ENCODE results near the gene PRKCH.

Gene PRKCH

DNA sequence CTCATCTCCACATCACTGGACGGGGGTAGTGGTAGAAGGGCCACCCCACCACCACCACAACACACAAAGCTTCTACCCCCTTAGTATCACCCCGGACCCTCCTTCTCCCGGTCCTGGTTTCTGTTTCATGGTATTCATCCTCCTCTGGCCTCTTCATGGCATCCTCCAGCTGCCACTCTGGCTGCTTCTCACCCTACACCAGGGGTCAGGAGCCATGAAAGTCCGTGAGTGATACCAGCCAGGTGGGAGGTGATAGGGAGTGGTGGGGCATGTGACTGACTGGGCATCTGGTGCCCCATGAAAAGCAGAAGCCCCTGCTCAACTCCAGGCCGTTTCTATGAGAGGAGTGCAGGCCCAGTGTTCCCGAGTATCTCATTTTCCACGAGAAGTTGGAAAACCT lies 222.6 kb downstream of the PRKCH start:
- no peak overlapping the region for H3K4me3 ChIP-seq (ENCODE audit: low read depth, low read length)
- DNase-seq (ENCODE audit: low read depth), result no peak
- TF ChIP-seq, protein P1, sequence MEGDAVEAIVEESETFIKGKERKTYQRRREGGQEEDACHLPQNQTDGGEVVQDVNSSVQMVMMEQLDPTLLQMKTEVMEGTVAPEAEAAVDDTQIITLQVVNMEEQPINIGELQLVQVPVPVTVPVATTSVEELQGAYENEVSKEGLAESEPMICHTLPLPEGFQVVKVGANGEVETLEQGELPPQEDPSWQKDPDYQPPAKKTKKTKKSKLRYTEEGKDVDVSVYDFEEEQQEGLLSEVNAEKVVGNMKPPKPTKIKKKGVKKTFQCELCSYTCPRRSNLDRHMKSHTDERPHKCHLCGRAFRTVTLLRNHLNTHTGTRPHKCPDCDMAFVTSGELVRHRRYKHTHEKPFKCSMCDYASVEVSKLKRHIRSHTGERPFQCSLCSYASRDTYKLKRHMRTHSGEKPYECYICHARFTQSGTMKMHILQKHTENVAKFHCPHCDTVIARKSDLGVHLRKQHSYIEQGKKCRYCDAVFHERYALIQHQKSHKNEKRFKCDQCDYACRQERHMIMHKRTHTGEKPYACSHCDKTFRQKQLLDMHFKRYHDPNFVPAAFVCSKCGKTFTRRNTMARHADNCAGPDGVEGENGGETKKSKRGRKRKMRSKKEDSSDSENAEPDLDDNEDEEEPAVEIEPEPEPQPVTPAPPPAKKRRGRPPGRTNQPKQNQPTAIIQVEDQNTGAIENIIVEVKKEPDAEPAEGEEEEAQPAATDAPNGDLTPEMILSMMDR (IDR thresholded peaks at IDR 0.05; ENCODE audit: low read depth, low read length, missing control alignments), result no peak

DNA sequence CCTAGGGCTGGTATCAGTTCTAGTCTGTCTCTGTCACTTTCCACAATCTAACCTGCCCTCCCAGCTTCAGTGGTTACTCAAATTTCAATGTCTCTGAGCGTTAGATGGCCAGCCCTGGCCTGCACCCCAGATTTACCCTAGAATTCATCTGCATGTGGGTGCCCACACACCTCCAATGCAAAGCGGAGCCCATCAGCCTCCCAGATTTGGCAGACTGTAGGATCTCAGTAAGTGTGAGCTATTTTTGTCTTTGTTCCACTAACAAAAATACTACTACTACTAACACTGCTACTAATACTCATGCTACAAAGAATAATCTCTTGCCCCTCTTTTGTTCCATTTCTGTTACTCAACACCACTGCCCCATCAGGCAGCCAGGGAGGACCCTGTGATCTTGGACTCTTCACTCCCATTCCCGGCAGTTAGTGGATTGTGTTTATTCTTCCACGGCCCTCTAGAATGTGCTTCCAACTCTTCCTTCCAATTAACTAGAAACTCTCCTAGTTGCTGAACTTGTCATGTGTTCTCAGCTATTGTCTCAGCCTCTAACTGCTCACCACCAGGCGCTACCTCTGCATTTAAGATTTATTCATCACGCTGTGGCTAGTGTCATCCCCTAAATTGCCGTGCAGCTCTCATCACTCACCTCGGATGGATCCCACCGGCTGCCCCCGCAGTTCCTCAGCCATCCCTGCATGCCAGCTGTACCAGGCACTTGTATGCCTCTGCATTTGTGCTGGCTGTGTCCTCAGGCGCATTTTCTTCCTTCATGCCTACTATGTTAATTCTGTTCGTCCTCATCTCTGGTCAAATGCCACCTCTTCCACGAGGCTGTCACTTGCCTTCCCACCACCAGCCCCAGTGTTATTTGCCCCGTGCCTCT lies 223.3 kb downstream of the PRKCH start:
- no peak for DNase-seq (ENCODE audit: low read depth)
- no peak overlapping the region for H3K4me3 ChIP-seq (ENCODE audit: low read depth, low read length)
- TF ChIP-seq, protein P1 (IDR thresholded peaks at IDR 0.05; ENCODE audit: low read depth, low read length, missing control alignments), result no peak

DNA sequence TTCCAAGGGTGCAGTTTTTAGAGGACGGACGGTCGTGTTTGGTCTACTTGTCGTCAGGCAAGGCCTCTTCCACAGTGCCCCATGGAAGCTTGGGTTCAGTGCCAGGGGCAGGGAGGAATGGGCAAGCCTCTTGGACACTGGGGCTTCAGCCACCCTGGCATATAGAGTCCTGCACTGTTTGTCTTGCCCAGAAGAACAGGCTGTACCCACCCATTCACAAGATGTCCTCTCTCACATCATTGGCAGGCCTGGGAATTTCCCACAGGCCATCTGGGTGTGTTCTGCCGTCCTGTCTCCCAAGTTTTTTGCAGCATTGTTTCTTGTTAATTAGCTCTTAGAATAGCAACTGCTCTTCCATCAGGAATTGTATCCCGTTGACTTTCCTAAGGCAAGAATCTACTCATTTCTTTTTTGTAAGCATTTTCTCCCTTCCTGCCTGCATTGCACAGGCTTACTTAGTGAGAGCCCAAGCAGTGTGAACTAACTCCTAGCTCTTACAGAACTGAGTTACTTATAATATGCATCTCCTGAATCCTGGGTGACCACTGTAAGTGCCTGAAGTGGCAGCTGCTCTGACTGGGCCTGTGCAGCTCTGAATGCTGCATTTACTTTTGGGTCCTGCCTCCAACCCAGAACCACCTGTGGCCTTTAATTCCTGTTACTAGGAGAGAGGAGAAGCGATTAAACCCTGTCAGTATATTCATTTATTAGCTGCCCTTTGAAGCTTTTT lies 224.5 kb downstream of the PRKCH start:
- TF ChIP-seq, protein P1 (IDR thresholded peaks at IDR 0.05; ENCODE audit: low read depth, low read length, missing control alignments), result no peak
- DNase-seq (ENCODE audit: low read depth), result no peak
- H3K4me3 ChIP-seq (ENCODE audit: low read depth, low read length), result no peak overlapping the region

DNA sequence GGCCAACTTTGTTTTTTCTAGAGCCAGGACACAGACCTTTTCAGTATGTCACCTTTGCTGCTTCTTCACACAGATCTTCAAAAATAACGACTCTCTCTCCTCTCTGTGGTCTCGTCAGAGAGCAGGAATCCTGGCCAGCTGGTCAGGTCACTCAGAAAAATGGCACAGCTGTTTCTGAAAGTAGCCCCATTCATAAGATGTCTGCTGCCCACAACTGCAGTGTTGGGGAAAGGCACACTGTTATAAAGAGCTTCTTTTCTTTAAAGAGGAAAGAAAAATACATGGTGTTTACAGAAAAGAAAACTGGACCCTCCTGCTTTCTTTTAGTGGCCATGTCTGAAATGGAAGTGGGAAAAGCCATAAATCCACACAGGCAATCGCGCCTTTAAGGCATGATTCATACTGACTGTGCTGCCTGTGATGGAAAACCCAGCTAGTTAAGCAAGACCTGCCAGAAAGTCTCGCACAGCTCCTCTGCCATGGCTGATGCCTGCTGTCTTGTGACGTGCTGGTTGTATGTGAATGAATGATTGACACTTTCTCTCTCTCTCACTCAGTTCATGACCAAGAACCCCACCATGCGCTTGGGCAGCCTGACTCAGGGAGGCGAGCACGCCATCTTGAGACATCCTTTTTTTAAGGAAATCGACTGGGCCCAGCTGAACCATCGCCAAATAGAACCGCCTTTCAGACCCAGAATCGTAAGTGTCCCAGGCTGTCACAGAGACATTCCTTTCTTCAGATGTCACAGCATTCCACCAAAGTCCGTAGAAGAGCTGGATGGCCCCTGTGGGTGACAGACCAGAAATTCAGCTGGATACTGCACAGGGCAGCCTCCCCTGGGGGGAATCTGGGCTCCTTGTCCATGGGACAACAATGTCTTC lies 226.0 kb downstream of the PRKCH start:
- H3K4me3 ChIP-seq (ENCODE audit: low read depth, low read length), result no peak overlapping the region
- TF ChIP-seq, protein P1 (IDR thresholded peaks at IDR 0.05; ENCODE audit: low read depth, low read length, missing control alignments), result no peak
- no peak for DNase-seq (ENCODE audit: low read depth)

DNA sequence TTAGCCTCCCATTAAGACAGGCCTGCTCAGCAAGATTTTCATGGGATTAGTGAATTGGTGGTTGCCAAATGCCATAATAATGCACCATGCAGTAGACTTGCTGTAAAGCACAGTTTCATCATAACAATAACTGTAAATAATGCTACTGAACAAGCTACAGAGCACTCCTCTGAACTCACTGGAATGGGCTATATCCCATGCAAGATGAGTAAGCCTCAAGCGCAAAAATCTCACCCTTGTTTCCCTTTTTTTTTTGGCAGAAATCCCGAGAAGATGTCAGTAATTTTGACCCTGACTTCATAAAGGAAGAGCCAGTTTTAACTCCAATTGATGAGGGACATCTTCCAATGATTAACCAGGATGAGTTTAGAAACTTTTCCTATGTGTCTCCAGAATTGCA lies 228.0 kb downstream of the PRKCH start:
- DNase-seq (ENCODE audit: low read depth), result no peak
- TF ChIP-seq, protein P1 (IDR thresholded peaks at IDR 0.05; ENCODE audit: low read depth, low read length, missing control alignments), result no peak
- H3K4me3 ChIP-seq (ENCODE audit: low read depth, low read length), result no peak overlapping the region

DNA sequence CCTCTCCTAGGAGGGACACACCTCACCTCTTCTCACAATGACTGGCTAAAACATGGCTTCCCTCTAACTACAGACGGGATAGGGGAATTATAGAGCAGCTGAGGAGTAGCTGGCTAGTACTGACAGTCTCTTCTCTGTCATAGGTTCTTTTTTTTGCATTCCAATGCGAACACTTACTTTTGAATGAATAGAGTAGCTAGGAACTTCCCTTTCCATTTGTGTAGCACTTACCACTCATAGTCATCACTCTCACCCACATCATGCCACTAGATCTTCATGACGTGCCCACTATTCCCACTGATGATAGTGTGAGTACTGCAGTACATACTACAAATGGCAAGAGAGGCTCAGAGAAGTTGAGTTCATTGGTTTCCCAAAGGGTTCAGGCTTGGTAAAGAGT lies 230.0 kb downstream of the PRKCH start:
- no peak overlapping the region for H3K4me3 ChIP-seq (ENCODE audit: low read depth, low read length)
- TF ChIP-seq, protein P1 (IDR thresholded peaks at IDR 0.05; ENCODE audit: low read depth, low read length, missing control alignments), result no peak

More for the DNA sequence above, 230.0 kb downstream of the PRKCH start:
- no peak for DNase-seq (ENCODE audit: low read depth)
